K562 (cell line): Measurements from ENCODE around the gene PDE1C. TPM values are rescaled to one million over a fixed set of nuclear protein-coding genes. Genes with fewer than 3 reads are reported as not detected.

Source experiments
- ATAC-seq: fragments of 200-7000 bp; cut with Tn5 transposase; 3 replicates; pipeline ENCODE4 v1.9.1; 2020; ENCODE audit warnings: moderate library complexity
- BruUV-seq: library from RNA; stranded (reverse); fragments of 400-500 nt; replicated peaks from 2 replicates; lab custom pipeline; 2021; lab: Mats Ljungman, UMichigan
- CTCF ChIA-PET: fragments of 300-600 bp; formaldehyde crosslinking; extraction: SDS; loops from one replicate; lab custom pipeline; 2021; ENCODE audit warnings: low intra/inter-chr PET ratio; lab: Yijun Ruan, JAX
- POLR2A ChIA-PET: fragments of 300-600, 350-650 bp; sonication (Branson Sonifier 250); formaldehyde crosslinking; extraction: SDS; loops from one replicate; lab custom pipeline; 2021; ENCODE audit warnings: antibody characterized with exemption, inconsistent platforms; lab: Yijun Ruan, JAX
- DNase-seq, 4 experiments: peaks; one replicate each; pipeline versions ENCODE4 v3.0.0 to v3.0.0-alpha.2; 2011 to 2018; ENCODE audit warnings: low spot score in 3 of 4, mixed read lengths in 3 of 4; ENCODE audit errors: extremely low read depth in 1 of 4
- FAIRE-seq: peaks from 2 replicates; lab custom pipeline; 2011; peaks lifted over from hg19 to GRCh38; lab: Jason Lieb, UNC
- H2AFZ ChIP-seq: 2 replicates; pipeline ENCODE4 v1.6.0; 2011; ENCODE audit warnings: low read depth, low read length, control low read depth, inconsistent platforms
- H3K27ac ChIP-seq: fragments of 200-600 bp; 3 replicates; pipeline ENCODE4 v1.8.0; 2011; ENCODE audit warnings: low read depth, mild to moderate bottlenecking, control low read depth, inconsistent platforms, low read length, moderate library complexity, mixed read lengths; ENCODE audit errors: extremely low read depth
- H3K27me3 ChIP-seq, 2 experiments: fragments of 300-600 bp in 1 of 2; 2 replicates in 1 of 2; 3 replicates in 1 of 2; pipeline versions ENCODE4 v1.6.0 to v1.8.0; 2011; ENCODE audit warnings: inconsistent platforms in 2 of 2, low read length in 2 of 2, mild to moderate bottlenecking in 1 of 2, mixed read lengths in 1 of 2, moderate library complexity in 1 of 2; ENCODE audit not compliant: control insufficient read depth in 2 of 2, insufficient read depth in 2 of 2
- H3K36me3 ChIP-seq: fragments of 300-600 bp; 3 replicates; pipeline ENCODE4 v1.8.0; 2011; ENCODE audit warnings: mild to moderate bottlenecking, low read length, inconsistent platforms; ENCODE audit not compliant: control insufficient read depth, insufficient read depth
- H3K4me1 ChIP-seq, 2 experiments: fragments of 200-600 bp in 1 of 2; replicated peaks in 1 of 2; 2 replicates in 1 of 2; 3 replicates in 1 of 2; pipeline versions ENCODE4 v1.5.1 to v1.8.0; 2011; ENCODE audit warnings: inconsistent platforms in 2 of 2, low read length in 2 of 2, mild to moderate bottlenecking in 1 of 2, mixed read lengths in 1 of 2, moderate library complexity in 1 of 2; ENCODE audit not compliant: control insufficient read depth in 2 of 2, insufficient read depth in 2 of 2
- H3K4me2 ChIP-seq: 2 replicates; pipeline ENCODE4 v1.6.1; 2011; ENCODE audit warnings: low read length, control low read depth, inconsistent platforms, mixed read lengths; ENCODE audit not compliant: insufficient read depth
- H3K4me3 ChIP-seq: fragments of 200-600 bp; sonication (generic), shearing (Covaris generic); 2 replicates; pipeline ENCODE4 v1.5.1; 2016; ENCODE audit warnings: control low read depth, inconsistent platforms
- H3K79me2 ChIP-seq: fragments of 200-600 bp; 3 replicates; pipeline ENCODE4 v1.8.0; 2011; ENCODE audit warnings: low read length, inconsistent platforms; ENCODE audit not compliant: control insufficient read depth, insufficient read depth
- H3K9ac ChIP-seq, 2 experiments: 2 replicates each; pipeline versions ENCODE4 v1.6.0 to v1.6.1; 2011; ENCODE audit warnings: low read depth in 2 of 2, low read length in 2 of 2, control low read depth in 1 of 2, inconsistent platforms in 1 of 2, mild to moderate bottlenecking in 1 of 2, mixed read lengths in 1 of 2; ENCODE audit not compliant: insufficient read depth in 1 of 2
- H3K9me1 ChIP-seq: one replicate; pipeline ENCODE4 v1.6.0; 2011; ENCODE audit warnings: inconsistent platforms, mild to moderate bottlenecking, low read length, moderate library complexity; ENCODE audit not compliant: control insufficient read depth, insufficient read depth
- H3K9me3 ChIP-seq: replicated peaks from 2 replicates; pipeline ENCODE4 v1.5.1; 2011; ENCODE audit warnings: low read depth, low read length, inconsistent platforms; ENCODE audit not compliant: control insufficient read depth, insufficient read depth
- H4K20me1 ChIP-seq: replicated peaks from 2 replicates; pipeline ENCODE4 v1.6.1; 2011; ENCODE audit warnings: low read length, inconsistent platforms, mixed read lengths; ENCODE audit not compliant: control insufficient read depth, insufficient read depth
- ADNP ChIP-seq: fragments of 200-800 bp; sonication (Bioruptor generic); IDR thresholded peaks from 2 replicates; pipeline ENCODE4 v1.6.1; 2016; ENCODE audit warnings: missing genetic modification characterization, missing compliant biosample characterization
- EHMT2 ChIP-seq: fragments of 450-650 bp; IDR thresholded peaks from 2 replicates; pipeline ENCODE4 v1.6.1; 2018; ENCODE audit warnings: antibody characterized with exemption
- ETV5 ChIP-seq: sonication (generic); formaldehyde crosslinking; IDR thresholded peaks from 2 replicates; pipeline ENCODE4 v1.4.0; 2020; ENCODE audit warnings: low read depth, mild to moderate bottlenecking, missing genetic modification reagents
- FOXK1 ChIP-seq: sonication (generic); formaldehyde crosslinking; IDR thresholded peaks from 2 replicates; pipeline ENCODE4 v1.8.0; 2022; ENCODE audit warnings: missing genetic modification reagents, mild to moderate bottlenecking, borderline replicate concordance
- ILF3 ChIP-seq: fragments of 450-650 bp; IDR thresholded peaks from 2 replicates; pipeline ENCODE4 v1.6.1; 2018; ENCODE audit warnings: antibody characterized with exemption, mild to moderate bottlenecking, moderate library complexity, borderline replicate concordance
- NR2C1 ChIP-seq, 2 experiments: fragments of 450-650 bp; IDR thresholded peaks; 2 replicates each; pipeline ENCODE4 v1.6.1; 2017; ENCODE audit warnings: mild to moderate bottlenecking in 2 of 2, antibody characterized with exemption in 1 of 2, inconsistent platforms in 1 of 2, missing compliant biosample characterization in 1 of 2, missing genetic modification characterization in 1 of 2
- PCBP2 ChIP-seq: fragments of 200-400 bp; formaldehyde crosslinking; IDR thresholded peaks from 2 replicates; pipeline ENCODE4 v1.6.1; 2018; ENCODE audit warnings: low read length, low read depth, mild to moderate bottlenecking, moderate library complexity; ENCODE audit not compliant: poor library complexity, severe bottlenecking
- PRPF4 ChIP-seq: fragments of 200-400 bp; formaldehyde crosslinking; IDR thresholded peaks from one replicate; pipeline ENCODE4 v1.6.1; 2017; ENCODE audit warnings: low read length, low read depth, mild to moderate bottlenecking; ENCODE audit not compliant: insufficient read depth, poor library complexity, severe bottlenecking
- RHOXF2B ChIP-seq: fragments of 250-450 bp; sonication (Bioruptor Pico); conservative IDR thresholded peaks from 2 replicates; pipeline ENCODE4 v1.5.1; 2021
- ZFPM2 ChIP-seq: fragments of 250-450 bp; sonication (Bioruptor Pico); IDR thresholded peaks from 2 replicates; pipeline ENCODE4 v1.5.1; 2022; ENCODE audit warnings: mild to moderate bottlenecking
- ZNF41 ChIP-seq: fragments of 250-450 bp; sonication (Bioruptor Pico); conservative IDR thresholded peaks from 2 replicates; pipeline ENCODE4 v1.4.0; 2020; ENCODE audit warnings: mild to moderate bottlenecking
- ZNF77 ChIP-seq: fragments of 250-450 bp; sonication (Bioruptor Pico); IDR thresholded peaks from 2 replicates; pipeline ENCODE4 v1.5.0; 2020
- WGBS: fragments of 100-300 bp; shearing (Covaris generic); methylation state at CpG from one replicate; pipeline ENCODE4 v1.1.6; 2016; ENCODE audit warnings: low coverage, mixed read lengths; ENCODE audit not compliant: insufficient coverage; ENCODE audit errors: missing lambda C conversion rate; 5-methylcytosine and 5-hydroxymethylcytosine counted together
- in situ Hi-C: fragments of 300-500 bp; cut with MboI; formaldehyde crosslinking; loops from 4 replicates; pipeline ENCODE4 v1.15.0; 2018; ENCODE audit warnings: inconsistent platforms, mixed read lengths
- intact Hi-C: fragments of 100-400 bp; cut with micrococcal nuclease; formaldehyde crosslinking; loops from 2 replicates; pipeline ENCODE4 v1.14.2; 2022
- polyA plus RNA-seq, 8 experiments: library from polyadenylated mRNA; depleted of rRNA in 4 of 8; stranded (reverse) in 5 of 8; unstranded in 3 of 8; fragments of >200 nt; fragmentation: Nextera tagmentation in 2 of 8; fragmentation: Illumina TruSeq in 1 of 8; extraction: Ambion mirVana in 2 of 8; extraction: Trizol in 1 of 8; gene quantifications; 2 replicates each; pipeline versions ENCODE4 v1.2.1 to v1.2.3, GENCODE V29; 2011 to 2014; ENCODE audit warnings: inconsistent platforms in 1 of 8, missing spikeins in 1 of 8
- total RNA-seq, 7 experiments: library from RNA; depleted of rRNA in 6 of 7; stranded (reverse); fragments of >200 nt in 6 of 7; fragmentation: Illumina TruSeq in 2 of 7; extraction: Trizol in 2 of 7; gene quantifications; 2 replicates each; pipeline versions ENCODE4 v1.2.1 to v1.2.3, GENCODE V29; 2011 to 2021; ENCODE audit warnings: low replicate concordance in 1 of 7
- TF ChIP-seq, protein P1 (sequence below): IDR thresholded peaks from 2 replicates; pipeline ENCODE4 v1.6.1; 2016; ENCODE audit warnings: missing genetic modification characterization, missing compliant biosample characterization
- TF ChIP-seq, protein P2 (sequence below): sonication (generic); formaldehyde crosslinking; IDR thresholded peaks from 2 replicates; pipeline ENCODE4 v1.8.1; 2023; ENCODE audit warnings: mild to moderate bottlenecking, missing genetic modification reagents
- TF ChIP-seq, protein P3 (sequence below), 2 experiments: fragments of 450-650 bp in 1 of 2; IDR thresholded peaks; 2 replicates each; pipeline ENCODE4 v1.6.1; 2011 to 2017; ENCODE audit warnings: low read depth in 2 of 2, antibody characterized with exemption in 1 of 2, borderline replicate concordance in 1 of 2, low read length in 1 of 2, mild to moderate bottlenecking in 1 of 2, mixed read lengths in 1 of 2; ENCODE audit not compliant: control insufficient read depth in 1 of 2

PDE1C gene
- total and polyA plus RNA-seq, 9 of the 15 experiments (the other 6 are each of a cell fraction or from before 2014, with no cell fraction given), result under 0.01 to 0.01 TPM; not detected in 7

DNA sequence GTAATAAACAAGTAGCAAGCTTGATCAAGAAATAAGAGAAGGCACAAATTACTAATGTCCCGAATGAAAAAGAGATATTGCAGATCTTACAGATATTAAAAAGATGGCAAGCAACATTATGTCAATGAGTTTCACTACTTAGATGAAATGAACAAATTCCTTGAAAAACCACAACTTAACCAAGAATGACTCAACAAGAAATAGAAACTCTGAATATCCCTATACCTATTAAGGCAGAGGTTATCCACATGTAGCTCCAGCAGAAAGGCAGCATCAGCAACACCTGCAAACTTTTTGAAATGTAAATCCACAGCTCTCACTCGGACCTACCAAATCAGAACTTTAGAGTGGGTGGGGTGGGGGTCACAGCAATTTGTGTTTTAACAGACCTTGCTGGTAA lies 33.6 kb downstream of the PDE1C start:
- Histone ChIP-seq H3K79me2 (no peaks in the 10 kb centered on the region), H3K4me1 (no peaks in the 10 kb centered on the region), H3K27ac (no peak overlapping the region), H3K27me3 (no peaks in the 10 kb centered on the region), H3K9me1 (no peaks in the 10 kb centered on the region), H4K20me1 (no peaks in the 10 kb centered on the region), H3K9me3 (no peaks in the 10 kb centered on the region), H3K9ac (no peak overlapping the region), H3K36me3 (no peaks in the 10 kb centered on the region)
- CTCF ChIA-PET, result no interaction called here
- DNase-seq, result no peak
- POLR2A ChIA-PET, result no interaction called here
- intact Hi-C loops, result no loop called here
- no peak for ATAC-seq
- 0% methylated on average over 2 of the region's 2 CpGs for WGBS
- BruUV-seq, result no TSS peak
- TF ChIP-seq, protein P1, sequence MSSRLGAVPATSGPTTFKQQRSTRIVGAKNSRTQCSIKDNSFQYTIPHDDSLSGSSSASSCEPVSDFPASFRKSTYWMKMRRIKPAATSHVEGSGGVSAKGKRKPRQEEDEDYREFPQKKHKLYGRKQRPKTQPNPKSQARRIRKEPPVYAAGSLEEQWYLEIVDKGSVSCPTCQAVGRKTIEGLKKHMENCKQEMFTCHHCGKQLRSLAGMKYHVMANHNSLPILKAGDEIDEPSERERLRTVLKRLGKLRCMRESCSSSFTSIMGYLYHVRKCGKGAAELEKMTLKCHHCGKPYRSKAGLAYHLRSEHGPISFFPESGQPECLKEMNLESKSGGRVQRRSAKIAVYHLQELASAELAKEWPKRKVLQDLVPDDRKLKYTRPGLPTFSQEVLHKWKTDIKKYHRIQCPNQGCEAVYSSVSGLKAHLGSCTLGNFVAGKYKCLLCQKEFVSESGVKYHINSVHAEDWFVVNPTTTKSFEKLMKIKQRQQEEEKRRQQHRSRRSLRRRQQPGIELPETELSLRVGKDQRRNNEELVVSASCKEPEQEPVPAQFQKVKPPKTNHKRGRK (tag), result no peak
- TF ChIP-seq ILF3 (no peak), RHOXF2B (CRISPR knock-in tag) (no peak), PCBP2 (no peak), EHMT2 (no peak), ETV5 (CRISPR knock-in tag) (no peak), ZNF77 (CRISPR knock-in tag) (no peak), ADNP (tag) (no peak), ZFPM2 (CRISPR knock-in tag) (no peak), NR2C1 (IDR thresholded peaks at IDR 0.05) (no peak), NR2C1 (tag; IDR thresholded peaks at IDR 0.05) (no peak), FOXK1 (CRISPR knock-in tag) (no peak), ZNF41 (no peak), PRPF4 (no peak)
- TF ChIP-seq, protein P2, sequence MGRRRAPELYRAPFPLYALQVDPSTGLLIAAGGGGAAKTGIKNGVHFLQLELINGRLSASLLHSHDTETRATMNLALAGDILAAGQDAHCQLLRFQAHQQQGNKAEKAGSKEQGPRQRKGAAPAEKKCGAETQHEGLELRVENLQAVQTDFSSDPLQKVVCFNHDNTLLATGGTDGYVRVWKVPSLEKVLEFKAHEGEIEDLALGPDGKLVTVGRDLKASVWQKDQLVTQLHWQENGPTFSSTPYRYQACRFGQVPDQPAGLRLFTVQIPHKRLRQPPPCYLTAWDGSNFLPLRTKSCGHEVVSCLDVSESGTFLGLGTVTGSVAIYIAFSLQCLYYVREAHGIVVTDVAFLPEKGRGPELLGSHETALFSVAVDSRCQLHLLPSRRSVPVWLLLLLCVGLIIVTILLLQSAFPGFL (CRISPR knock-in tag), result no peak
- TF ChIP-seq, protein P3, sequence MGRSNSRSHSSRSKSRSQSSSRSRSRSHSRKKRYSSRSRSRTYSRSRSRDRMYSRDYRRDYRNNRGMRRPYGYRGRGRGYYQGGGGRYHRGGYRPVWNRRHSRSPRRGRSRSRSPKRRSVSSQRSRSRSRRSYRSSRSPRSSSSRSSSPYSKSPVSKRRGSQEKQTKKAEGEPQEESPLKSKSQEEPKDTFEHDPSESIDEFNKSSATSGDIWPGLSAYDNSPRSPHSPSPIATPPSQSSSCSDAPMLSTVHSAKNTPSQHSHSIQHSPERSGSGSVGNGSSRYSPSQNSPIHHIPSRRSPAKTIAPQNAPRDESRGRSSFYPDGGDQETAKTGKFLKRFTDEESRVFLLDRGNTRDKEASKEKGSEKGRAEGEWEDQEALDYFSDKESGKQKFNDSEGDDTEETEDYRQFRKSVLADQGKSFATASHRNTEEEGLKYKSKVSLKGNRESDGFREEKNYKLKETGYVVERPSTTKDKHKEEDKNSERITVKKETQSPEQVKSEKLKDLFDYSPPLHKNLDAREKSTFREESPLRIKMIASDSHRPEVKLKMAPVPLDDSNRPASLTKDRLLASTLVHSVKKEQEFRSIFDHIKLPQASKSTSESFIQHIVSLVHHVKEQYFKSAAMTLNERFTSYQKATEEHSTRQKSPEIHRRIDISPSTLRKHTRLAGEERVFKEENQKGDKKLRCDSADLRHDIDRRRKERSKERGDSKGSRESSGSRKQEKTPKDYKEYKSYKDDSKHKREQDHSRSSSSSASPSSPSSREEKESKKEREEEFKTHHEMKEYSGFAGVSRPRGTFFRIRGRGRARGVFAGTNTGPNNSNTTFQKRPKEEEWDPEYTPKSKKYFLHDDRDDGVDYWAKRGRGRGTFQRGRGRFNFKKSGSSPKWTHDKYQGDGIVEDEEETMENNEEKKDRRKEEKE (IDR thresholded peaks at IDR 0.05; ENCODE audit: borderline replicate concordance in 1 of 2, control insufficient read depth in 1 of 2, low read depth in 2 of 2, low read length in 1 of 2), result no peak
- TF ChIP-seq, all 486 proteins: peak for 0
- no peak overlapping the region for H3K4me2 ChIP-seq
- H2AFZ ChIP-seq, result no peak overlapping the region
- FAIRE-seq, result no peak
- in situ Hi-C loops, result no loop called here
- H3K4me3 ChIP-seq, result no peak overlapping the region
